ENCODE measurements around the gene SLC6A9.

DNA sequence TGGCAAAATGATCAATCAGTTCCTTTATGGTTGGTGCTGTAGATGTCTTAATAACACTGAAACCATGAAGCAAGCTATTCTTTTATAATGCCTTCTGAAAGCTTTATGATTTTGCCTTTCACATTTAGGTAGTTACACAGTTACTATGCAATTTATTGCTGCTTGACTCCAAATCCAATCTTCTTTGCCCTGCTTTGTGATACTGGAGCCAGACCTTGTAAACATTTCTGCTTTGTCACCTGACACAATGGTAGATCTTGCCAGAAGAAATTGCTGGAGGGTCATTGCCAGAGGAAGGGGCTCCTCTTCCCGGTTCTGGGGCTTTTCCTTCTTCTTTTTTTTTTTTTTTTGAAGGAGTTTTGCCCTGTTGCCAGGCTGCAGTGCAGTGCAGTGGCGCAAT is 46.8 kb upstream of the SLC6A9 start:
- TF ChIP-seq SP1 (IDR thresholded peaks at IDR 0.05) (no peak), SUZ12 (IDR thresholded peaks at IDR 0.05) (no peak), FOXM1 (IDR thresholded peaks at IDR 0.05; ENCODE audit: borderline replicate concordance) (no peak), FOXA1 (IDR thresholded peaks at IDR 0.05) (no peak), ELF4 (IDR thresholded peaks at IDR 0.05) (no peak), L3MBTL2 (conservative IDR thresholded peaks at IDR 0.05) (no peak), BHLHE40 (IDR thresholded peaks at IDR 0.05; ENCODE audit: borderline replicate concordance) (no peak), CTBP1 (IDR thresholded peaks at IDR 0.05; ENCODE audit: borderline replicate concordance) (no peak), ZNF384 (IDR thresholded peaks at IDR 0.05) (no peak), LEF1 (IDR thresholded peaks at IDR 0.05; ENCODE audit: borderline replicate concordance) (no peak), HDGF (IDR thresholded peaks at IDR 0.05; ENCODE audit: borderline replicate concordance) (no peak), NFRKB (IDR thresholded peaks at IDR 0.05) (no peak)
- TF ChIP-seq, protein P1, sequence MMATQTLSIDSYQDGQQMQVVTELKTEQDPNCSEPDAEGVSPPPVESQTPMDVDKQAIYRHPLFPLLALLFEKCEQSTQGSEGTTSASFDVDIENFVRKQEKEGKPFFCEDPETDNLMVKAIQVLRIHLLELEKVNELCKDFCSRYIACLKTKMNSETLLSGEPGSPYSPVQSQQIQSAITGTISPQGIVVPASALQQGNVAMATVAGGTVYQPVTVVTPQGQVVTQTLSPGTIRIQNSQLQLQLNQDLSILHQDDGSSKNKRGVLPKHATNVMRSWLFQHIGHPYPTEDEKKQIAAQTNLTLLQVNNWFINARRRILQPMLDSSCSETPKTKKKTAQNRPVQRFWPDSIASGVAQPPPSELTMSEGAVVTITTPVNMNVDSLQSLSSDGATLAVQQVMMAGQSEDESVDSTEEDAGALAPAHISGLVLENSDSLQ (IDR thresholded peaks at IDR 0.05), result no peak
